ENCODE results near the gene MED1. TPM values are rescaled to one million over a fixed set of nuclear protein-coding genes. Genes with fewer than 3 reads are reported as not detected.

Gene MED1
- polyA plus RNA-seq, 1 donor (not counting 4 experiments of a cell fraction or from before 2014, with no cell fraction given) = 31.1 TPM

- H3K27me3 ChIP-seq (ENCODE audit: control insufficient read depth, extremely low read depth, insufficient read depth, low read length) = no peaks in the 10 kb centered on the region
- peak overlapping the region; percentile 22 for H3K9ac ChIP-seq (ENCODE audit: control insufficient read depth, extremely low read depth, insufficient read depth, low read length)
- H3K4me1 ChIP-seq (ENCODE audit: control insufficient read depth, extremely low read depth, insufficient read depth, low read length) = peaks cover 18% of the 10 kb centered on the region
- H3K9me1 ChIP-seq (ENCODE audit: control insufficient read depth, extremely low read depth, insufficient read depth, low read length) = no peaks in the 10 kb centered on the region
- TF ChIP-seq EZH2 (IDR thresholded peaks at IDR 0.05; ENCODE audit: low read length) (no peak), CTCF (optimal IDR thresholded peaks at IDR 0.05 in 1 of 3, IDR thresholded peaks at IDR 0.05 in 1 of 3, conservative IDR thresholded peaks at IDR 0.05 in 1 of 3; ENCODE audit: extremely low read depth in 1 of 3, insufficient read depth in 2 of 3, low read length in 3 of 3) (no peak)
- no peaks in the 10 kb centered on the region for H3K9me3 ChIP-seq (ENCODE audit: control insufficient read depth, low read depth, low read length)
- peak; percentile 73 for DNase-seq (ENCODE audit: low read depth, low spot score)
- dilution Hi-C loops (cut with MboI; ENCODE audit: extremely low pct_ligation_motif_present, low sequenced_read_pairs) = no loop called here
- H3K27ac ChIP-seq (ENCODE audit: control insufficient read depth, insufficient read depth, low read length) = peak overlapping the region; percentile 63
- H3K4me2 ChIP-seq (ENCODE audit: control insufficient read depth, extremely low read depth, insufficient read depth, low read depth, low read length) = no peak overlapping the region
- no peaks in the 10 kb centered on the region for H4K20me1 ChIP-seq (ENCODE audit: control insufficient read depth, extremely low read depth, insufficient read depth, low read length)
- H2AFZ ChIP-seq (ENCODE audit: control insufficient read depth, low read length) = no peak overlapping the region
- H3K36me3 ChIP-seq (ENCODE audit: control insufficient read depth in 2 of 2, extremely low read depth in 1 of 2, insufficient read depth in 2 of 2, low read length in 2 of 2) = peaks cover 3 to 4% of the 10 kb centered on the region in 2 experiments
- no peak overlapping the region for H3K4me3 ChIP-seq (ENCODE audit: control insufficient read depth in 2 of 3, extremely low read depth in 1 of 3, insufficient read depth in 2 of 3, low read depth in 1 of 3, low read length in 3 of 3)
- H3K79me2 ChIP-seq (ENCODE audit: control insufficient read depth, insufficient read depth, low read length) = peaks cover 10% of the 10 kb centered on the region
- FAIRE-seq = peak; percentile 9
Measured at GRCh38 chr17:39485555-39485954, 34.5 kb upstream of the MED1 start.

GRCh38 chr17:39484178-39484577 is 33.1 kb upstream of the MED1 start:
- peaks cover 0 to 2% of the 10 kb centered on the region in 2 experiments for H3K36me3 ChIP-seq (ENCODE audit: control insufficient read depth in 2 of 2, extremely low read depth in 1 of 2, insufficient read depth in 2 of 2, low read length in 2 of 2)
- H3K4me1 ChIP-seq (ENCODE audit: control insufficient read depth, extremely low read depth, insufficient read depth, low read length) = peaks cover 18% of the 10 kb centered on the region
- DNase-seq (ENCODE audit: low read depth, low spot score) (no peak), FAIRE-seq (no peak)
- TF ChIP-seq EZH2 (IDR thresholded peaks at IDR 0.05; ENCODE audit: low read length) = no peak
- no peak for TF ChIP-seq CTCF (optimal IDR thresholded peaks at IDR 0.05 in 1 of 3, IDR thresholded peaks at IDR 0.05 in 1 of 3, conservative IDR thresholded peaks at IDR 0.05 in 1 of 3; ENCODE audit: extremely low read depth in 1 of 3, insufficient read depth in 2 of 3, low read length in 3 of 3)
- H2AFZ ChIP-seq (ENCODE audit: control insufficient read depth, low read length) = no peak overlapping the region
- no peak overlapping the region for H3K4me3 ChIP-seq (ENCODE audit: control insufficient read depth in 2 of 3, extremely low read depth in 1 of 3, insufficient read depth in 2 of 3, low read depth in 1 of 3, low read length in 3 of 3)
- no peaks in the 10 kb centered on the region for H3K27me3 ChIP-seq (ENCODE audit: control insufficient read depth, extremely low read depth, insufficient read depth, low read length)
- no peaks in the 10 kb centered on the region for H3K9me3 ChIP-seq (ENCODE audit: control insufficient read depth, low read depth, low read length)
- H3K9me1 ChIP-seq (ENCODE audit: control insufficient read depth, extremely low read depth, insufficient read depth, low read length) = no peaks in the 10 kb centered on the region
- peaks cover 18% of the 10 kb centered on the region for H3K79me2 ChIP-seq (ENCODE audit: control insufficient read depth, insufficient read depth, low read length)
- no peak overlapping the region for H3K9ac ChIP-seq (ENCODE audit: control insufficient read depth, extremely low read depth, insufficient read depth, low read length)
- no peaks in the 10 kb centered on the region for H4K20me1 ChIP-seq (ENCODE audit: control insufficient read depth, extremely low read depth, insufficient read depth, low read length)
- no peak overlapping the region for H3K4me2 ChIP-seq (ENCODE audit: control insufficient read depth, extremely low read depth, insufficient read depth, low read depth, low read length)
- dilution Hi-C loops (cut with MboI; ENCODE audit: extremely low pct_ligation_motif_present, low sequenced_read_pairs) = no loop called here
- H3K27ac ChIP-seq (ENCODE audit: control insufficient read depth, insufficient read depth, low read length) = no peak overlapping the region
